Measurements from ENCODE around the gene PLXDC2. TPM values are rescaled to one million over a fixed set of nuclear protein-coding genes. Genes with fewer than 3 reads are reported as not detected.

The PLXDC2 gene
- total RNA-seq, 1 experiment from 2014 or later: 4.6 TPM

GRCh38 chr10:20105931-20106330, 289.7 kb downstream of the PLXDC2 start:
- no peak for DNase-seq (ENCODE audit: low read depth)

GRCh38 chr10:20108021-20108420, 291.8 kb downstream of the PLXDC2 start:
- no peak for DNase-seq (ENCODE audit: low read depth)

GRCh38 chr10:20109613-20110012, 293.4 kb downstream of the PLXDC2 start:
- DNase-seq (ENCODE audit: low read depth): no peak

GRCh38 chr10:20110125-20111100, 294.2 kb downstream of the PLXDC2 start:
- no peak for DNase-seq (ENCODE audit: low read depth)

- no peak for DNase-seq (ENCODE audit: low read depth)
Measured at GRCh38 chr10:20114179-20114578, 297.9 kb downstream of the PLXDC2 start.

- no peak for DNase-seq (ENCODE audit: low read depth)
Measured at GRCh38 chr10:20115894-20116293, 299.7 kb downstream of the PLXDC2 start.

- DNase-seq (ENCODE audit: low read depth): no peak
Measured at GRCh38 chr10:20117471-20117870, 301.2 kb downstream of the PLXDC2 start.

- DNase-seq (ENCODE audit: low read depth): no peak
Measured at GRCh38 chr10:20118119-20118518, 301.9 kb downstream of the PLXDC2 start.

GRCh38 chr10:20128811-20129210, 312.6 kb downstream of the PLXDC2 start:
- DNase-seq (ENCODE audit: low read depth): no peak

GRCh38 chr10:20132816-20133215, 316.6 kb downstream of the PLXDC2 start:
- no peak for DNase-seq (ENCODE audit: low read depth)

GRCh38 chr10:20133669-20134189, 317.5 kb downstream of the PLXDC2 start:
- DNase-seq (ENCODE audit: low read depth): no peak

- no peak for DNase-seq (ENCODE audit: low read depth)
Measured at GRCh38 chr10:20142311-20142710, 326.1 kb downstream of the PLXDC2 start.

- no peak for DNase-seq (ENCODE audit: low read depth)
Measured at GRCh38 chr10:20144268-20144667, 328.0 kb downstream of the PLXDC2 start.

GRCh38 chr10:20146004-20146403, 329.8 kb downstream of the PLXDC2 start:
- no peak for DNase-seq (ENCODE audit: low read depth)

- DNase-seq (ENCODE audit: low read depth): no peak
Measured at GRCh38 chr10:20147684-20148083, 331.5 kb downstream of the PLXDC2 start.

GRCh38 chr10:20156511-20156910, 340.3 kb downstream of the PLXDC2 start:
- DNase-seq (ENCODE audit: low read depth): no peak

GRCh38 chr10:20157314-20157713, 341.1 kb downstream of the PLXDC2 start:
- DNase-seq (ENCODE audit: low read depth): no peak

- DNase-seq (ENCODE audit: low read depth): no peak
Measured at GRCh38 chr10:20158086-20158485, 341.9 kb downstream of the PLXDC2 start.

- DNase-seq (ENCODE audit: low read depth): no peak
Measured at GRCh38 chr10:20162123-20162522, 345.9 kb downstream of the PLXDC2 start.

GRCh38 chr10:20166096-20166675, 350.0 kb downstream of the PLXDC2 start:
- DNase-seq (ENCODE audit: low read depth): no peak

GRCh38 chr10:20170661-20171060, 354.4 kb downstream of the PLXDC2 start:
- DNase-seq (ENCODE audit: low read depth): no peak

GRCh38 chr10:20173046-20173445, 356.8 kb downstream of the PLXDC2 start:
- DNase-seq (ENCODE audit: low read depth): no peak

- no peak for DNase-seq (ENCODE audit: low read depth)
Measured at GRCh38 chr10:20175719-20176118, 359.5 kb downstream of the PLXDC2 start.
